OCI-LY3 (cell line): Measurements from ENCODE around the gene GRAP2.
A peak's percentile ranks its signal among the peaks of the same experiment; 100 is the strongest.

Experiments
- H2AFZ ChIP-seq: fragments of 200-600, 300-600 bp; shearing (Covaris generic); 2 replicates; pipeline ENCODE4 v1.6.0; 2014; ENCODE audit warnings: antibody characterized with exemption, low read depth, low read length
- H3K27ac ChIP-seq: fragments of 200-600, 300-600 bp; sonication (generic); 2 replicates; pipeline ENCODE4 v1.5.1; 2014; ENCODE audit warnings: mild to moderate bottlenecking, low read length, moderate library complexity, mixed read lengths
- H3K27me3 ChIP-seq: fragments of 200-600, 300-600 bp; sonication (generic); 2 replicates; pipeline ENCODE4 v1.6.1; 2014; ENCODE audit warnings: low read depth, low read length, mixed read lengths
- H3K36me3 ChIP-seq: fragments of 200-600, 300-600 bp; sonication (generic); replicated peaks from 2 replicates; pipeline ENCODE3; 2014; ENCODE audit warnings: low read depth, low read length, mixed read lengths
- H3K4me1 ChIP-seq: fragments of 300-600, 200-600 bp; sonication (generic); 2 replicates; pipeline ENCODE4 v1.6.1; 2014; ENCODE audit warnings: low read length, mixed read lengths
- H3K4me2 ChIP-seq: fragments of 200-600, 300-600 bp; sonication (generic); 2 replicates; pipeline ENCODE4 v1.6.1; 2014; ENCODE audit warnings: low read length, mixed read lengths
- H3K4me3 ChIP-seq: fragments of 300-600, 200-600 bp; sonication (generic); 2 replicates; pipeline ENCODE4 v1.5.1; 2014; ENCODE audit warnings: antibody characterized with exemption, mild to moderate bottlenecking, low read length, moderate library complexity
- H3K79me2 ChIP-seq: fragments of 300-600, 200-600 bp; shearing (Covaris generic); 2 replicates; pipeline ENCODE4 v1.6.1; 2014; ENCODE audit warnings: mild to moderate bottlenecking, low read length, mixed read lengths
- H3K9ac ChIP-seq: fragments of 300-600, 200-600 bp; shearing (Covaris generic); 2 replicates; pipeline ENCODE4 v1.6.0; 2014; ENCODE audit warnings: mild to moderate bottlenecking, low read length, moderate library complexity
- H3K9me3 ChIP-seq: fragments of 200-600, 300-600 bp; shearing (Covaris generic); 2 replicates; pipeline ENCODE4 v1.6.1; 2014; ENCODE audit warnings: low read length, mixed read lengths; ENCODE audit not compliant: insufficient read depth
- H4K20me1 ChIP-seq: fragments of 200-600, 300-600 bp; sonication (generic); 2 replicates; pipeline ENCODE4 v1.6.1; 2016; ENCODE audit warnings: low read length, mixed read lengths; ENCODE audit not compliant: insufficient read depth
- CTCF ChIP-seq: fragments of 200-600, 300-600 bp; sonication (generic); IDR thresholded peaks from 2 replicates; pipeline ENCODE4 v1.5.1; 2014; ENCODE audit warnings: antibody characterized with exemption, low read length, low read depth
- EZH2phosphoT487 ChIP-seq: fragments of 200-600 bp; shearing (Covaris generic); IDR thresholded peaks from 2 replicates; pipeline ENCODE4 v1.6.1; 2018; ENCODE audit warnings: antibody characterized with exemption, mixed run types, low read depth

GRAP2 gene

GRCh38 chr22:39925909-39926679 lies 25.2 kb downstream of the GRAP2 start:
- H3K4me3 ChIP-seq: no peak overlapping the region
- H3K79me2 ChIP-seq: no peaks in the 10 kb centered on the region
- H3K4me2 ChIP-seq: no peak overlapping the region
- H3K27me3 ChIP-seq: peaks cover 68% of the 10 kb centered on the region
- no peaks in the 10 kb centered on the region for H3K4me1 ChIP-seq
- no peak overlapping the region for H3K9ac ChIP-seq
- H3K9me3 ChIP-seq: no peaks in the 10 kb centered on the region
- no peak overlapping the region for H2AFZ ChIP-seq
- TF ChIP-seq EZH2phosphoT487: no peak
- TF ChIP-seq CTCF: no peak
- H4K20me1 ChIP-seq: no peaks in the 10 kb centered on the region
- no peaks in the 10 kb centered on the region for H3K36me3 ChIP-seq
- H3K27ac ChIP-seq: no peak overlapping the region

DNA sequence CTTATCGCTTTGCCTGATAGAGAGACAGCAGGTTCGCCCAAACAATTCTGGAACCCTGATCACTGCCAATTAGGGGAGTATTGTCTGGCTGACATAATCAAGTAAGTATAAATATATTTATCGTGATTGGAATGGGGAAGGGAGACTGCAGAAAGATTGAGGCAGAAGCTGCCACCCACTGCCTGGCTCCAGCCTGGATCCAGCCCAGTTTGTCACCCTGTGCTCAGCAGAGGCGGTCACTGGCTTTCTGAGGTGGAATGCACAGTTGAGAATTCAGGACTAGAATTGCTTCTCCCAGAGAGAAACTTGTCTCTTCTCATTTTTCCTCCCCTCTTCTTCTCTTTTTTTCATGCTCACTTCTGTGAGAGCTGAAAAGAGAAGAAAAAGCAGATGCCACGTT lies 25.9 kb downstream of the GRAP2 start:
- Histone ChIP-seq H3K9me3 (no peaks in the 10 kb centered on the region), H3K4me3 (no peak overlapping the region), H3K27ac (no peak overlapping the region), H4K20me1 (no peaks in the 10 kb centered on the region), H3K27me3 (peaks cover 70% of the 10 kb centered on the region), H3K4me1 (no peaks in the 10 kb centered on the region), H3K4me2 (no peak overlapping the region), H3K79me2 (no peaks in the 10 kb centered on the region), H3K9ac (no peak overlapping the region), H3K36me3 (no peaks in the 10 kb centered on the region), H2AFZ (no peak overlapping the region)
- TF ChIP-seq EZH2phosphoT487: no peak
- TF ChIP-seq CTCF: no peak

DNA sequence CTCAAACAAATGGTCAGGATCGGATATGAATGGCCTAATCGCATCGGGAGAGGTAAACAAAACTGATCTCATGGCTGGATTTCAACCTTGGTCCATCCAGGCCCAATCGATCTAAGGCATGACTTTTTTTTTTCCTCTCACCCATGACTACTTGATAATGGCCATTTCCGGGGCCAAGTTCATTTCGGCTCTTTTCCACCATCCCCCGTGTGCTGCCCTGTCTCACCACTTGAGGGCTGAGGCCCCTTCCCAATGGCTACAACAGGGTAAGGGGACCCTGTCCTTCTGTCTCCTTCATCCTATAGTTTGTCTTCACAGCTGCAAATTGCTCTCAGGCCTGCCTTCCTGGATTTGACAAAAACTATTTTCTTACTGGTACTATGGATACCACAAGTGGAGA lies 26.7 kb downstream of the GRAP2 start:
- H3K9ac ChIP-seq: no peak overlapping the region
- H3K79me2 ChIP-seq: no peaks in the 10 kb centered on the region
- H3K36me3 ChIP-seq: no peaks in the 10 kb centered on the region
- no peaks in the 10 kb centered on the region for H3K4me1 ChIP-seq
- H2AFZ ChIP-seq: no peak overlapping the region
- H3K9me3 ChIP-seq: no peaks in the 10 kb centered on the region
- TF ChIP-seq EZH2phosphoT487 (no peak), CTCF (0 out of 2 replicates have a peak, but pooled peaks have one; percentile 12)
- H3K27me3 ChIP-seq: peaks cover 67% of the 10 kb centered on the region
- no peak overlapping the region for H3K4me2 ChIP-seq
- no peak overlapping the region for H3K4me3 ChIP-seq
- no peaks in the 10 kb centered on the region for H4K20me1 ChIP-seq
- H3K27ac ChIP-seq: no peak overlapping the region

GRCh38 chr22:39928536-39929520 lies 27.9 kb downstream of the GRAP2 start:
- Histone ChIP-seq H3K4me2 (no peak overlapping the region), H3K4me3 (no peak overlapping the region), H3K4me1 (no peaks in the 10 kb centered on the region), H4K20me1 (0 out of 2 replicates have a peak, but pooled peaks cover 3% of the 10 kb centered on the region), H3K9me3 (no peaks in the 10 kb centered on the region), H3K9ac (no peak overlapping the region), H3K36me3 (no peaks in the 10 kb centered on the region), H2AFZ (no peak overlapping the region), H3K27me3 (peaks cover 70% of the 10 kb centered on the region), H3K27ac (no peak overlapping the region), H3K79me2 (no peaks in the 10 kb centered on the region)
- no peak for TF ChIP-seq CTCF
